NCI-H2196 (cell line): ENCODE data around the gene AMN.
"Not testable (repeated sequence)": the region's sequence is repeated elsewhere in the genome, so short reads cannot be mapped to it uniquely, and the experiment has no call there.

Experiments used
- DNase-seq: peaks from one replicate; lab custom pipeline; 2025; ENCODE audit not compliant: unreplicated experiment; lab: John Stamatoyannopoulos, UW

Gene AMN

DNA sequence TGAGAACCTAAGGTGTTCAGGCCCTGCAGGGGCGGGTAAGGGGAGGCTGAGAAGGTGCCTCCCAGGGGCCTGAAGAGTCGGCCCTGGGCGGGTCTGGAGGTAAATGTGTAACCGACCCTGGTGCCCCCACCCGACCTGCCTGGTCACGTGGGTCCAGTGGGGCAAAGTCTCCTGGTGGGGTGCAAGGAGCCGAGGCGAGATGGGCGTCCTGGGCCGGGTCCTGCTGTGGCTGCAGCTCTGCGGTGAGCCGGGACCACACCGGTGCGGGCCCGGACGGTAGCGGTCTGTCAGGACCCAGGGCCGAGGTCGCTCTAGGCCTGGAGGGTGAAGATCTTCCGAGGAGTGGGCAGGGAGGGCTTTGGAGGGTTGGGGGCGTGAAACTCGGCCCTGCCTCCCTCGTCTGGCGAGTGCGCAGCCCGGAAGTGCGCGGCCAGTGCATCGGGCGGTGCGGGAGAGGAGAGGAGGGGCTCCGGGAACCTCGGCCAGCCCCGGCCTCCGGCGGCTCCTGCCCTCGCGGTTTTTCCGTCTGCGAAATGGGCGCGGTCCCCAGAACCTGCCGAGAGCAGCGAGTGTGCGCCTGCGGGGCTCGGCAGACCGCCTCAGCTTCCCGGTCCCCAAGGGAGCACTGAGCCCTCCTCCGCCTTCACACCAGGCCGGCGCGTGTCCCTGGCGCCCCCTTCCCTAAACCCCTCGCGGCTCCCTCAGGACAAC, at the start of gene AMN:
Gene AMN (plus strand): TSS at position 174 of the 711 bp plus-strand sequence. CDS start 26 bp downstream, at position 200.
- no peak for DNase-seq

DNA sequence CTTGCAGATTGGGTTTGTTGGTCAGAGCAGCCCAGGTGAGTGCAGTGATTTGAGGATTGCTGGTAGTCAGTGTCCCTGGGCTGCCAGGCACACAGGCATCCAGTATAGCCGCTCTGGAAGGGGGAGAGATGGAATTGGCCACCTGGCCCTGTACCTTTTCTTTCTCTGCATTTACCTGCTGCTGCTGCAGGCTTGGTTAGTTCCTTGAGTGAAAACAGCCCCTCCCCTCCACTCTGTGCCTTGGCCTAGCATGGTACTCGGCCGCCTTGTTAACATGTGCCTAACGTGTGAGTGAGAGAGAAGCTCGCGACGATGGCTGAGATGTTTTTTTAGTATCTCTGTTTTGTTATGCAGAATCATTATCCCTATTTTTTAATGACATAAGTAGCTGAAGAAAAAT, 49.3 kb upstream of the AMN start:
- no peak for DNase-seq

DNA sequence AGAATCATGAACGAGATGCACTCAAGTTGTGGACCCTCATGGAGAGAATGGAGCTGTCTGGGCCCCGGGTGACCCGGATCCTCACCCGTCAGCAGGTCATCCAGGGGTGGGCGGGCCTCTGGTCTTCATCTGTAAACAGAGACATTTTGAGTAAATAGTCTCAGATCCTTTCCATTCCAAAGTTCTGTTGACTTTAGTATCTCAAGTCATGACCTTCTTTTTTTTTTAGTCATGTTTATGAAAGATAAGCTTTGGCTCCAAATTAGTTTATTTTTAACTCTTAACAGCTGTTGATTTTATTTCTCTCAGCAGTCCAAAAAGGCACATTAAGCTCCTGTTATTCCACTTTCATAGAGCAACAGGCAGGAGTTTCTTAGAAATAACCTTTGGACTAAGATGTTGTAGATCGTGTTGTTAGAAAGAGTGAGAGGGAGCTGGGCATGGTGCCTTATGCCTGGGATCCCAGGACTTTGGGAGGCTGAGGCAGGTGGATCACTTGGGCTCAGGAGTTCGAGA, 48.9 kb upstream of the AMN start:
- no peak for DNase-seq

DNA sequence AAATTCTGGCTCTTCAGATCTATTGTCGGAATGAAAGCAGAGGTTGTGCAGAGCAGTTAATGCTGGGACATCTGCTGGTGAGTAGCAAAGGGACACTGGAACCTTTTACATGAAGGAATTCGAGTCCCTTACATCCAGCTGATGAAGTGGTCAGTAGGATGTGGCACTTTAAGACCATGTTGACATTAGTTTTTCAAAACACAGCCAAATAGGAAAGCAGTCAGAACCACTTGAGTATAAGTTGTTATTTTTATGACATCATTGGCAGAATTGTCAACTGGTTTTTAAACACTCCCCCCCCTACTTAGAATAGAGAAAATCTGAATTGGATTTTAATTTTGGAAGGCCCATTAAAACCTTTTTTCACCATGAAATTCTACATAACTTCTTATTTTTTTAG, 46.8 kb upstream of the AMN start:
- DNase-seq, result no peak

DNA sequence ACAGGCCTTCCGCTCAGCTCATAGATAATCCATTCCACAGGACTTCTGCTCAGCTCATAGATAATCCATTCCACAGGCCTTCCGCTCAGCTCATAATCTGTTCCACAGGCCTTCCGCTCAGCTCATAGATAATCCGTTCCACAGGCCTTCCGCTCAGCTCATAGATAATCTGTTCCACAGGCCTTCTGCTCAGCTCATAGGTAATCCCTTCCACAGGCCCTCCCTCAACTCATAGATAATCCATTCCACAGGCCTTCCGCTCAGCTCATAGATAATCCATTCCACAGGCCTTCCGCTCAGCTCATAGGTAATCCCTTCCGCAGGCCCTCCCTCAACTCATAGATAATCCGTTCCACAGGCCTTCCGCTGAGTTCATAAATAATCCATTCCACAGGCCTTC, 45.0 kb upstream of the AMN start:
- not testable (repeated sequence) for DNase-seq

DNA sequence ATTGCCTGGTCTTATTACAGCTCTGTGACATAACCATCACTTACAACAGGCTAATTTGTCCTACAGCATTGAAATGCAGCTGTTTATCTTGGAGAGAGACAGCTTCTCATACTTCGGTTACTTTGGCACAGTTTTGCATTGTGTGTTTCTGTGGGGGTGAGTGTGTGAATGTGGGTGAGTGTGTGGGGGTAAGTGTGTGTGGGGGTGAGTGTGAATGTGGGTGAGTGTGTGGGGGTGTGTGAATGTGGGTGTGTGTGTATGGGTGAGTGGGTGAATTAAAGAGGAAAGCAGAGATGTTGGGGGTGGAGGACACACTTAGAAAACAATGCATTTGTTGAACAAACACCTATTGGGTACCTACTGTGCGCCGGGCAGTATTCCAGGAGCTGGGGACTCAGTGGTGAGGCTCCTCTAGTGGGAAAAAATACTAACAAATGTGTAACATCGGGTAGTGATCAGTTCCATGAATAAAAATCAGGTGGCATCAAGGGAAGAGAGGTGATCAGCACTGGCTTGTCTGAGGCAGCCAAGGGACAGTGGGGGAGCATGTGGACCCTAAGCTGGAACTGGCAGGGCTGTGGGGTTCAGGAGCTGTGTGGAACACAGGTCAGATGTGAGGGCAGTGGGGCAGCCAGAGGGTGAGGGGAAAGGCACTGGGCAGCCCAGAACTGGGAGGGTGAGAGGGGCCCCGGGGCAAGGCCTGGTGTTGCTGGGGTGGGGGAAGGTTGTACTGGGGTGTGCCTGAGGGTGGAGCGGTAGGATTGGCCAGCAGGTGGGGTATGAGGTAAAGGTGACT, 44.1 kb upstream of the AMN start:
- no peak for DNase-seq

DNA sequence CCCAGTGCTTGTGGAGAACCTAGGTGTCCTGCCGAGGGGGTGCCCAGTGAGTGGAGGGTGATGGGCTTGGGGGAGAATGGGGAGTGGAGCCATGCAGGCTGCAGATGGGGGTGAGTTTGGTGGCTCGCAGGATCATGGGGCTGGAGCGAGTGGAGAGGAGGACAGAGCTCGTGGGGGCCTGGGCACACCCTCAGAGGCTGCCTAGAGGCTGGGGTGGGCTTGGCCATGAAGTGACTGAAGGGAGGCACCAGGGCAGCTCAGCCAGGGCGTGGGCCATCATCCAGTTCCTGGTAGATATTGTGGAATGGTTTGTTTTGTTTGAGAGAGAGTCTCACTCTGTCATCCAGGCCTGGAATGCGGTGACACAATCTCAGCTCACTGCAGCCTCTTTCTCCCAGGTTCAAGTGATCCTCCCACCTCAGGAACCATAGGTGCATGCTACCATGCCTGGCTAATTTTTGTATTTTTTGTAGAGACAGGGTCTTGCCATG, 43.4 kb upstream of the AMN start:
- no peak for DNase-seq

DNA sequence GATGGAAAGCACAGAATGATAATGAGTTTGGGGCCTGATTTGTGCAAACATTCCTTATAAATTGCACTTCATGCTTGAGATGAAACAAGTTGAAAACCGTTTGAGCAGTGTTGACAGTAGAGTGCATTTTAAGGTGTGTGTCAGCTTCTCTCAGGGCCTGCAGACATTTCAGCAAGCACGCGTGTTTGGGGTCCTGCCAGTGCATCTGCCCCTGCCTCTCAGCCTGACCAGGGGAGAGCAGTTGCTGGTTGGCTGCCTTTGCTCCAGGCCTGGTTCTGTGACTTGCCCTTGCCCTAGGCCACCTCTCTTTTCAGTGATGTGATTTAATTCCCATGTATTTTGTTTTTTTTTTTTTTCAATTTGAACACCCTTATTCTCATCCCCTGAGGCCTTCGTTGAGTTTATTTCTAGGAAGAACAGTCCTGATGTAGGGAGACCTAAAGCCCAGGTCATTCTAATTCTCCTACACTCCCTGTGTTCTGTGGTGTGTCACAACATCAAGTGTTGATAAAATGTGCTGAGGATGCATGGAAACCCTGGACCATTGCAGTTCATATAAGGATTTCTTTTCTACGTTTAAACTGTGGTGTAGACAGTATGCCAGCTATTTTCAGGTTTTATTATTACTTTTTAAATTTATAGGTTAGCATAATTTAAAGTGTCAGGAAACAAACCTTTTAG, 40.1 kb upstream of the AMN start:
- DNase-seq, result no peak

DNA sequence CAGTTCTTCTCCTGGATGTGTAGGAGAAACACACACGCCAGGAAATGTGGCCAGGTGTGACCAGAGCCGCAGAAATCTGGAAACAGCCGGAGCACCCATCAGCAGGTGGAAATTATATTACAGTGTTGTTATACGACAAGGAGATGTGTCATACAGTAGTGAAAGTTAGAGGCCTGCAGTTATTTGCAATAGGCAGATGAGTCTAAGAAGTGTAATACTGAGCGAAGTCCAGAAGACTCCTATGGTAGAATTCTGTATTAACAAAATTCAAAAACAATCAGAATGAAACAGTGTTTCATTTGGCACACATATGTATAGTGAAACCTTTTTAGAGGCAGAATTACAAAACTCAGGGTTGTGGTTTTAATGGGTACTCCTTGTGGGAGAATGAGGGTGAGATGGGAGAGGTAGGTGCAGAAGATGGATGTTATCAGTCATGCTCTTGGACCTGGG, 39.3 kb upstream of the AMN start:
- no peak for DNase-seq

DNA sequence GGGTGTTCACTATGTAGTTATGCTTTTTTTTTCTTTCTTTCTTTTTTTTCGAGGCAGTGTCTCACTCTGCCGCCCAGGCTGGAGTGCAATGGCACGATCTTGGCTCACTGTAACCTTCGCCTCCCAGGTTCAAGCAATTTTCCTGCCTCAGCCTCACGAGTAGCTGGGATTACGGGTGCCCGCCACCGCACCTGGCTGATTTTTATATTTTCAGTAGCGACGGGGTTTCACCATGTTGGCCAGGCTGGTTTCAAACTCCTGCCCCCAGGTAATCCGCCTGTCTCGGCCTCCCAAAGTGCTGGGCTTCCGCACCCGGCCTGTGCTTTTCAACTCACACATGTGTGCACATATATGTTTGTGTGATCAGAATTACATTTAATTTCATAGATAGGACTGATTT, 38.9 kb upstream of the AMN start:
- no peak for DNase-seq

DNA sequence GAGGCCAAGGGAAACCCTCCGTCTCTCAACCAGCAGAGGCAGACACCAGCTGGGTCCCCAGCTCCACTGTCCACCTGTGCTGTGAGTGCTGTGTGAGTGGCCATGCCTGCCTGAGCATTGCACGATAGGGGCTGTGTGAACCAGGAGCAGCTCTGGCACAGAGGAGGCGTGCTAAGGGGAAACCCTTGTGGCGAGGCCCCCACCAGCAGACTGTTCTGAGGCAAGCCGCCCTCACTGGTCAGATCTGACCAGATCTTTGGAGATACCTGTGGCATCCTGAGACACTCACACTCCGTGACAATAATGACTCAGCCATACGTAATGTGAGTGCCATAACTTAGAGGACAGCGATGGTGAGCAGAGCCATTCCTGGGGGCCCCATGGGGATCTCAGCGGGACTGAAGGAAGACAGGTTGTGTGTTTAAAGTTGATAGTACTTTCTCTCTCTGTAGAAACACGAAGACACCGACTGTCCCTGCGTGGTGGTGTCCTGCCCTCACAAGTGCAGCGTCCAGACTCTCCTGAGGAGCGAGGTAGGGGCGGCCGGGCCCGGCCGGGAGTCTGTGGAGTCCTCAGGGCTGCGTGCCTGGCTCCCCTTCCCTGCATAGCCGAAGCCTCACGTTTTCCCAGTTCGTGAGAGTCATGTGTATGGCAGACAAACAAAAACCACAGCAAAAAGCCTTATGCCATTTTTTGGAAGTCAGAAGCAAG, 36.6 kb upstream of the AMN start:
- DNase-seq, result no peak

DNA sequence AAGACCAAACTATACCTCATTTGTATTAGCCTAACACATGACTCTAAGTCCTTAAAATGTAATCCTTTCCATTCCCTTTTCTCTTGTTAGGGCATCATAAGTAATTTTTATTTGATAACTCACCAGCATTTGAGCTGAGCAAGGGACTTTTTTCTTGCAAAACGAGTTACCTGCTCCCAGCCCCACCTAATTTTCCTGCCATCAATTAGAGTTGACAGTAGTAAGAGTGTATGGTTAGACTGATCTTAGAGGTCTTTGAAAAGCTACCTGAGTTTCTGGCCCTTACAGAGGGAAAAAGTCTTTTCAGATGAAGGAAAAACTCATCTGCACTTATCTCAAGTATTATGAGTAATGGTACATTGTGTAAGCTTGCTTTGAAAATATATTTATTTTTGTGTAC, 33.7 kb upstream of the AMN start:
- no peak for DNase-seq

DNA sequence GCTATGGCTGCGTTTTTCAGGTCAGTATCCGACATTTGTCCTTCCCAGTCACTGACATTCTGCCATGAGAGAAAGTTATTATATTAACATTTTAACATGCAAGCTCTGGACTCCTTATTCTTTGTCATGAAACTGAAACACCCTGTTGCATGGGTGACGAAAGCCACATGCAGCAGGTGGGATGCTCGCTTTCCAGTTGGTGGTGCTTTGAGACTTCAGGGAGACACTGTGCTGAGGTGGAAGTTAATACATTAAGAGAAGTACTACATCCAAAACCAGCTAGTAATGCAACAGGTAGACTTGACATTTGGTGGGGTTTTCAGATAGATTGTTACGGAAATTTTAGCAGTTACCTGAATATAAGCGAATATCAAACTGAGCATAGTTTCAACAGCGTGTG, 32.8 kb upstream of the AMN start:
- DNase-seq, result no peak

DNA sequence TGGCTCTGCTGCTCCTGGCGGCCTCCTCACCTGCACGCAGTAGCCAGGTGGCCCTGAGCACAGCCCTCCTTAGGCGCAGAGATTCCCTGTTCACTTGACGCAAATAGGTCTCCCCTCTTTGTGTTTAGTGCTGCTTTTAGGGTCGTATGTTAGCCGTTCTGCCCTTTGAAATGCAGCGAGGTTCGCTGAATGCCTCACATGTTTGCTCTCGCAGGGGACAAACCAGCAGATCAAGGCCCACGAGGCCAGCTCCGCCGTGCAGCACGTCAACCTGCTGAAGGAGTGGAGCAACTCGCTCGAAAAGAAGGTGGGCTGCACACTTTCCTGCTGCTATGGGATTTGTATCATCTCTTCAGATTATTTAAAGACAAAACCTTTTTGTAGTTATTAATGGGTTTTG, 31.4 kb upstream of the AMN start:
- no peak for DNase-seq

DNA sequence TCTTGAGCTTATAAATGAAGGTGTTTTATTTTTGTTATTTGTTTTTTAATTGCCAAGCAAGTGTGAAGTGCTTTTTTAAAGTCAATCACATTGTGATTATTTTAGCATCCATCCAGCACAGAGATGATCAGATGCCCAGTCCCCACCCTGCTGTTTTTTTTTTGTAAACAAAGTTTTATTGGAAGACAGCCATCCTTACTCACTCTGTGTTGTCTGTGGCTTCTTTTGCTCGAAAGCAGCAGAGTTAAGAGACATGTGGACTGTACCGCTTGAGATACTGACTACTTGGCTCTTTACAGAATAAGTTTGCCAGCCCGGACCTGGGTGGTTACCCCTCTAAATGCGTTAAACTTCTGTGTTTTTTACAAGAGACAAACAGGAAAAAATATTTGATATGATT, 30.9 kb upstream of the AMN start:
- no peak for DNase-seq

DNA sequence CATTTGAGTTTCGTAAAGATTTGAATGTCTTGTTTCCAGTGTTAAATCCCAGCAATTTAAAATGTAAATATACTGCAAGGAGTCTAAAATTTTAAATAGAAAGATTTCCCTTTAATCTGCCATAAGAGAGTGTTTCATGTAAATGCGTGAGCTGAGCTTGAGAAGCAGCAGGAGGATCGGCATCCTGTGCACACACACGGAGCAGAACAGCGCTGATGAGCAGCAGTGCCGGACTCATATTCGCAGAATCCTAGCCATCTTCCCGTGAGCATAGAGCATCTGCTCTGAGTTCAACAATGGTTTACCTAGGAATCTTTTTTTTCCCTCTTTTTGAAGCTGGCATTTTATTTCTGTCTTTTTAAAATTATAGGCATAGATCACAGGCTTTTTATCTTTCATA, 29.8 kb upstream of the AMN start:
- no peak for DNase-seq

DNA sequence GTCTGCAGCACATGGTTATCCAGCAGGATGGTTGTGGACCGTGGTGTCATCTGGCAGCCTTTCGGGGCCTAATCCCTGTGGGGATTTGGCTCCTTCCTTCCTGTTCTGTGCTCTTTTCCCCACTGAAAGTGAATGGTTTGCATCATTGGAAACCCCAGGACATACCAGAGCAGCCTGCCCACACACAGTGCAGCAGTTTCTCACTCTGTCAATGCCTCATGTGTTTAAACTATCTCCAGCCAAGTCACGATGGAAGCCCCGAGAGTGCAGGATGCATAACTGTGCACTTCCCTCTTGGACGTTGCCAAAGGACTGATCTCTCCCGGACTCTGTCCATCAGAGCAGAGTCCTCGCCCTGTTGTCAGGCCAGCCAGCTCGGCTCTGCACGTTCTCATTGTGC, 29.0 kb upstream of the AMN start:
- DNase-seq, result no peak

DNA sequence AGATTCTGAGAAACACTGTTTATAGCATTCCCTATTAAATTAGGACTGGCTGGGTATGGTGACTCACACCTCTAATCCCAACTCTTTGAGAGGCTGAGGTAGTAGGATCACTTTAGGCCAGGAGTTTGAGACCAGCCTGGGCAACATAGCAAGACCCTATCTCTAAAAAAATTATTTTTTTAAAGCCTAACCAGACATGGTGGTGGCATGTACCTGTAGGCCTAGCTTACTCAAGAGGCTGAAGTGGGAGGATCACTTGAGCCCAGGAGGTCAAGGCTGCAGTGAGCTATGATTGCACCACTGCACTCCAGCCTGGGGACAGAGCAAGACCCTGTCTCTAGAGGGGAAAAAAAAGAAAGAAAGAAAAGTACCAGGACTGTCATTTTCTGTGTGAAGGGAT, 25.7 kb upstream of the AMN start:
- DNase-seq, result not testable (repeated sequence)

DNA sequence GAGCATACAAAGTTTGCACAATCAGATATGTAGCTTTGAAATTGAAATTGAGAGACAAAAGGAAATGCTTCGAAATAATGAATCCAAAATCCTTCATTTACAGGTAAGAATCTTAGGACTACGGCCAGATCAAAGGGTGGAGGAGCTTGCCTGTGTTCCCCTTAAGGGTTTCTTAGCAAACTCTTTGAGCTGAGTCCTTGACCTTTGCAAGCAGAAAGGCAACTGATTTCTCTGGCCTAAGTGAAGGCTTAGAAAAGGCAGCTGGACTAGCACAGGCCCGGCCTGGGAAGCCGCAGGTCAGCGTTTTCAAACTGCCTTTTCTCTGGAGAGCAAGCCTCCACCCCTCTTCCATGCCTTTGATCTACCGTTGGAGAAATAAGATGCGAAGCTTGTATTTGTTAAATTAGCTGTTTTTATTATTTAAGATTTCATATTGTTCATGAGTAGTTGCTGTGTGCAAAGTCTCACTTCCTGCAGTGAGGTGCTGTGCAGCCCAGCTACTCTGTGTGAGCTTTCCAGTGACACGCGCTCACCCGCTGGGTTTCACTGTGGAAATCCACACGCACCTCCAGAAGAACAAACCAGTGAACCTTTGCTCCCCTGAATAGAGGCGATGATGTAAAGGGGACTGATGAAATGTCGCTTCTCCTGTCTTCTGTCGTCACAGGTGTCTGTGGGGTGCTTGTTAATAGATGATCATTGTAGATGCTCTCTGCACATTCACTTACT, 25.0 kb upstream of the AMN start:
- no peak for DNase-seq

DNA sequence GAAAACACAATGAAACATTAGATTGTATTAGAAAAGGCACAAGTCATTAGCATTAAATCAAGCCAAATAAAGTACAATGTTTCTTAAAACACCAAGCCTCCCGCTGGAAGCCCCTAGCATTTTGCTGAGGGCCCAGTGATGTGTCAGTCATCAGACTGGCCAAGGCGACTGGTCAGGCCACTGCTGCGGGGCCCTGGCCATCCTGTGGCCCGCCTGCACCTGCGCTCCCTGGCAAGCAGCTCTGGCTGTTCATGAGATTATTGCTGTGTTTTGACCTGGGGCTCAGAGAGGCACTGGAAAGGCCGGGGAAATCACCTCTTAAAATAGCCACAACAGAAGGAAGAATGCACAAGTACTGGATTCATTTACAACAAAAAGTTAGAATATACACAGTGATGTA, 24.2 kb upstream of the AMN start:
- no peak for DNase-seq
